ENCODE data around the gene MLX.
"Not testable (repeated sequence)": the region's sequence is repeated elsewhere in the genome, so short reads cannot be mapped to it uniquely, and the experiment has no call there.

The MLX gene

GRCh38 chr17:42536372-42537155 is 30.3 kb upstream of the MLX start:
- DNase-seq (ENCODE audit: low read depth): peak; percentile 86

DNA sequence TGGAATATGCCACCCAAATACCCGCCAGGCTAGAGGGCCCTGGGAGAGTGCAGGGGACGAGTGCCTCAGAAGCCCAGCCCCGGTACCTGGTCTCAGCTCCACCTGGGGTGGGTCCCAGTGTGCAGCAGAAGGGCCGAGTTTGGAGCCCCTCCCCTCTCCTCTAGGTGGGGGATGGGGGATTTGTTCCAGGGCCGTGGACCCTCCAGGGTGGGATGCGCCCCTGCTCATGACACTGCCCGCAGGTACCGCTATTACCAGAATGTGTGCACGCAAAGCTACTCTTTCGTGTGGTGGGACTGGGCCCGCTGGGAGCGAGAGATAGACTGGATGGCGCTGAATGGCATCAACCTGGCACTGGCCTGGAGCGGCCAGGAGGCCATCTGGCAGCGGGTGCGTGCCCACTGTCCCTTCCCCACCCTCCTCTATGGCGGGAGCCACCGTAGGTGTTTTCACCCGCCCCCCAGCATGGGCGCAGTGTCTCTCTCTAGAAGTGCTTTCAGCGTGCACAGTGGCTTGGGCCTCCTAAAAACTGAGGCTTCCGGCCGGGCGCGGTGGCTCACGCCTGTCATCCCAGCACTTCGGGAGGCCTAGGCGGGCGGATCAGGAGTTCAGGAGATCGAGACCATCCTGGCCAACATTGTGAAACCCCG is 29.6 kb upstream of the MLX start:
- DNase-seq (ENCODE audit: low read depth): no peak

DNA sequence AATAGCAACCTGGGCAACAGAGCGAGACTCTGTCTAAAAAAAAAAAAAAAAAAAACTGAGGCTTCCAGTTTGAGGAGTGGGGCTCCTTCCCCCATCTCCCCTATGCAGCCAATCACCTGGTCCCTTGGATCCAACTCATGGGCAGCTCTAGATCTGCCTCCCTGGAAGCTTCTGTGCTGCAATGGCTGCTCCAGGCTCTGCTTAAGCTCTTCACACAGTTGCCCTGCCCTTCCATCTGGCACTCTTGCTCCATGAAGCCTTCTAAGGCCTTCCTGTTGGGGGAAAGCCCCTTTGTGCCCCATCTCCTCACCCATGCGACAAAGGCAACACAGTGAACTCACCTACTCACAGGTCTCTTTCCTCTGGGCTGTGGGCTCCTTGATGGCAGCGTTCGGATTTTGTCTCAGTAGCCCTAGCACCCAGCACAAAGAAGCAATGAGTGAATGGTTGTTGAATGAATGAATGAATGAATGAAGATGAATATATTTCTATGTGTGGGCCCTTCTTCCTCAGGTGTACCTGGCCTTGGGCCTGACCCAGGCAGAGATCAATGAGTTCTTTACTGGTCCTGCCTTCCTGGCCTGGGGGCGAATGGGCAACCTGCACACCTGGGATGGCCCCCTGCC is 29.0 kb upstream of the MLX start:
- no peak for DNase-seq (ENCODE audit: low read depth)

DNA sequence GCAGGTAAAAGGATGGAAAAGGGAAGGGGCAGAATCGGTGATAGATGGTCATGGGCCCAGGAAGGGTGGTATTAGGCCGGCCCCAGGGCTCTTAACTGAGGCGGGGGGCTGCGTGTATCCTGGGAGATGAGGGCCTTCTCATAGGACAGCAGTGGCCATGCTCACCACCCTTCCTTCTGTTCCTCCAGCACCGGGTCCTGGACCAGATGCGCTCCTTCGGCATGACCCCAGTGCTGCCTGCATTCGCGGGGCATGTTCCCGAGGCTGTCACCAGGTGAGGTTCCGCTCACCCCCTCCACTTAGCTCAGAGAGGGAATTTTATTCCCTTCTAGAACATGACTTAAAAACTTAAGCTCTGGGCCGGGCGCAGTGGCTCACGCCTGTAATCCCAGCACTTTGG is 28.4 kb upstream of the MLX start:
- no peak for DNase-seq (ENCODE audit: low read depth)

- not testable (repeated sequence) for DNase-seq (ENCODE audit: low read depth)
These were observed 26.3 kb upstream of the MLX start for GRCh38 chr17:42540558-42540957.

GRCh38 chr17:42541041-42541833 is 25.7 kb upstream of the MLX start:
- DNase-seq (ENCODE audit: low read depth): no peak

DNA sequence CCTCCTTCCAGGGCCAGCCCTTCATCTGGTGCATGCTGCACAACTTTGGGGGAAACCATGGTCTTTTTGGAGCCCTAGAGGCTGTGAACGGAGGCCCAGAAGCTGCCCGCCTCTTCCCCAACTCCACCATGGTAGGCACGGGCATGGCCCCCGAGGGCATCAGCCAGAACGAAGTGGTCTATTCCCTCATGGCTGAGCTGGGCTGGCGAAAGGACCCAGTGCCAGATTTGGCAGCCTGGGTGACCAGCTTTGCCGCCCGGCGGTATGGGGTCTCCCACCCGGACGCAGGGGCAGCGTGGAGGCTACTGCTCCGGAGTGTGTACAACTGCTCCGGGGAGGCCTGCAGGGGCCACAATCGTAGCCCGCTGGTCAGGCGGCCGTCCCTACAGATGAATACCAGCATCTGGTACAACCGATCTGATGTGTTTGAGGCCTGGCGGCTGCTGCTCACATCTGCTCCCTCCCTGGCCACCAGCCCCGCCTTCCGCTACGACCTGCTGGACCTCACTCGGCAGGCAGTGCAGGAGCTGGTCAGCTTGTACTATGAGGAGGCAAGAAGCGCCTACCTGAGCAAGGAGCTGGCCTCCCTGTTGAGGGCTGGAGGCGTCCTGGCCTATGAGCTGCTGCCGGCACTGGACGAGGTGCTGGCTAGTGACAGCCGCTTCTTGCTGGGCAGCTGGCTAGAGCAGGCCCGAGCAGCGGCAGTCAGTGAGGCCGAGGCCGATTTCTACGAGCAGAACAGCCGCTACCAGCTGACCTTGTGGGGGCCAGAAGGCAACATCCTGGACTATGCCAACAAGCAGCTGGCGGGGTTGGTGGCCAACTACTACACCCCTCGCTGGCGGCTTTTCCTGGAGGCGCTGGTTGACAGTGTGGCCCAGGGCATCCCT is 23.5 kb upstream of the MLX start:
- no peak for DNase-seq (ENCODE audit: low read depth)

- DNase-seq (ENCODE audit: low read depth): no peak
These were observed 22.0 kb upstream of the MLX start for GRCh38 chr17:42544874-42545283.

GRCh38 chr17:42545755-42546505 is 21.0 kb upstream of the MLX start:
- not testable (repeated sequence) for DNase-seq (ENCODE audit: low read depth)

DNA sequence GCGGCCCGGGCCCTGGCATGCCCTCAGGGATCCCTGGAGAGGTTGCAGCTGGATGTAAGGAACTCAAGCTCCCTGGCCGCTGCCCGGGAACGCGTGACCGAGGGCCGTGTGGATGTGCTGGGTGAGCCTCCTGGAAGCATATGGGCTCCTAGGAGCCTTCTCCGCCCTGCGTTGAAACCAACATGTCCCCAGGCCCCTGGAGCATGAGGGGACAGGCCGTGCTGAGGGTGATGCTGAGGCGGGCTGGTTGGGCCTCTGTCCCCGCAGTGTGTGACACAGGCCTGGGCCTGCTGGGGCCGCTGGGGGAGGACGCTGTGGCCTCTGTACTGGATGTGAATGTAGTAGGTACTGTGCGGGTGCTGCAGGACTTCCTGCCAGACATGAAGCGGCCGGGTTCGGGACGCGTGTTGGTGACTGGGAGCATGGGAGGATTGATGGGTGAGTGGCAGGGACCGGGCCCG is 19.9 kb upstream of the MLX start:
- no peak for DNase-seq (ENCODE audit: low read depth)

GRCh38 chr17:42547698-42548069 is 19.2 kb upstream of the MLX start:
- DNase-seq (ENCODE audit: low read depth): no peak

DNA sequence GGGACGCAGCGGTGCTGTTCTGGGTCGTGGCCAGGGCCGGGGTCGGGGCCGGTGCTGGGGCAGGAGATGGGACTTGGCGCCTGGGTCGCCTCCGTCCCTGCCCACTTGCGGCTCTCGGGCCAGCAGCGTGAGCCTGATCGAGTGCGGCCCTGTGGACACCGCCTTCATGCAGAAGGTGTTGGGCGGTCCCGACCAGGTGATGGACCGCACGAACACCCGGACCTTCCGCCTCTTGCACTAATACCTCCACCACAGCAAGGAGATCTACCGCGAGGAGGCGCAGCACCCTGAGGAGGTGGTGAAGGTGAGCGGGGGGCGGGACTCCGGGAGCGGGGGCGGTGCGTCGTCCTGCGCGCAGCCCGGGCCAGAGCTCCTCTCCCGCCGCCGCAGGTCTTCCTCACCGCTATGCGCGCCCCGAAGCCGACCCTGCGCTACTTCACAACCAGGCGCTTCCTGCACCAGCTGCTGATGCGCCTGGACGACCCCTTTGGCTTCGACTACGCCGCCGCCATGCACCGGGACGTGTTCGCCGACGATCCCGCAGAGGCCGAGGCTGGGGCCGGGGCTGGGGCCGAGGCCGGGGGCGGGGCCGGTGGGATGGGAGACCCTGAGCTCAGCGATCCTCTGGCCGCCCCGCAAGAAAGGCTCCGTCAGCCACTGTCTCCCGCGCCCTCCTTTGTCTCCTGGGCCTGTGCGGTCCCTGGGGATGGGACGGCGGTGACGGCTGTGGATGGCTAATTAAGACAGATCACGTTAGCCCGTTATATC is 18.6 kb upstream of the MLX start:
- DNase-seq (ENCODE audit: low read depth): peak; percentile 45

GRCh38 chr17:42548993-42549755 is 17.7 kb upstream of the MLX start:
- no peak for DNase-seq (ENCODE audit: low read depth)

DNA sequence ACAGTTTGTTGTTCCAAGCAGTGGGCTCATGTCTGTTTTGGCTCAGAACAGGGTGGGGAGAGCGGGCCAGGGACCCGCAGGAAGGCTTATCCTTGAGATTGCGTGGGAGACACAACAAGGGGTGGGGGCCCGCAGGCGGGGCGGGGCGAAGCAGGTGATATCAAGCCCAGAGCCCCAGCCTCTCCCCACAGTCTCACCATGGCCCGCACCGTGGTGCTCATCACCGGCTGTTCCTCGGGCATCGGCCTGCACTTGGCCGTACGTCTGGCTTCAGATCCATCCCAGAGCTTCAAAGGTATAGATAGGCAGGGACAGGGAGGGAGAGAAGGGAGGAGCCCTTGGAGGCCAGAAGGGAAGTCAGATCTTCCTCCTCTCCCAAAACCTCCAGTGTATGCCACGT is 14.2 kb upstream of the MLX start, which contains the start of gene HSD17B1:
Gene HSD17B1 (plus strand): TSS at position 188 of the 400 bp plus-strand sequence. CDS start 11 bp downstream, at position 199.
- DNase-seq (ENCODE audit: low read depth): not testable (repeated sequence)

- DNase-seq (ENCODE audit: low read depth): no peak
These were observed 13.6 kb upstream of the MLX start for GRCh38 chr17:42553161-42553818.

GRCh38 chr17:42553866-42554249 is 13.0 kb upstream of the MLX start:
- no peak for DNase-seq (ENCODE audit: low read depth)

GRCh38 chr17:42554250-42555121 is 12.4 kb upstream of the MLX start:
- DNase-seq (ENCODE audit: low read depth): peak; percentile 84

All from EH (cell line).